IMR-90 (cell line): ENCODE results near the gene FGFBP2.

Experiments used
- BHLHE40 ChIP-seq: fragments of 150-350 bp; IDR thresholded peaks from 2 replicates; pipeline ENCODE4 v1.6.1; 2016; ENCODE audit warnings: mild to moderate bottlenecking, low read depth, low read length
- CHD1 ChIP-seq: IDR thresholded peaks from 2 replicates; pipeline ENCODE4 v1.6.1; 2012; ENCODE audit warnings: low read depth, low read length, improper control_type of control experiment
- FOS ChIP-seq: fragments of 150-350 bp; IDR thresholded peaks from 2 replicates; pipeline ENCODE4 v1.6.1; 2016; ENCODE audit warnings: low read depth, low read length
- MAFK ChIP-seq: IDR thresholded peaks from 2 replicates; pipeline ENCODE4 v1.6.1; 2012; ENCODE audit warnings: low read depth, low read length, improper control_type of control experiment
- MXI1 ChIP-seq: IDR thresholded peaks from 2 replicates; pipeline ENCODE4 v1.6.1; 2012; ENCODE audit warnings: low read depth, mild to moderate bottlenecking, low read length, moderate library complexity, borderline replicate concordance
- NFE2L2 ChIP-seq: fragments of 150-350 bp; IDR thresholded peaks from 2 replicates; pipeline ENCODE4 v1.6.1; 2016; ENCODE audit warnings: low read depth, mild to moderate bottlenecking, low read length
- POLR2A ChIP-seq: IDR thresholded peaks from 2 replicates; pipeline ENCODE4 v1.6.1; 2012; ENCODE audit warnings: mild to moderate bottlenecking, low read depth, low read length
- RAD21 ChIP-seq: IDR thresholded peaks from 2 replicates; pipeline ENCODE4 v1.6.1; 2012; ENCODE audit warnings: low read length, improper control_type of control experiment
- RCOR1 ChIP-seq: IDR thresholded peaks from 2 replicates; pipeline ENCODE4 v1.6.1; 2012; ENCODE audit warnings: mild to moderate bottlenecking, low read length, improper control_type of control experiment; ENCODE audit not compliant: insufficient replicate concordance
- RFX5 ChIP-seq: IDR thresholded peaks from 2 replicates; pipeline ENCODE4 v1.8.0; 2012; ENCODE audit warnings: low read depth, mild to moderate bottlenecking, low read length, moderate library complexity
- SMC3 ChIP-seq: fragments of 150-350 bp; IDR thresholded peaks from 2 replicates; pipeline ENCODE4 v1.6.1; 2016; ENCODE audit warnings: low read depth, mild to moderate bottlenecking, antibody characterized with exemption, low read length, moderate library complexity
- TF ChIP-seq, protein P1 (sequence below): conservative IDR thresholded peaks from 2 replicates; pipeline ENCODE4 v1.5.1; 2012; ENCODE audit warnings: mild to moderate bottlenecking, low read depth, low read length, improper control_type of control experiment
- TF ChIP-seq, protein P2 (sequence below): fragments of 150-350 bp; IDR thresholded peaks from 2 replicates; pipeline ENCODE4 v1.6.1; 2017; ENCODE audit warnings: mild to moderate bottlenecking, antibody characterized with exemption, low read length, low read depth

GRCh38 chr4:15929540-15929939 is 33.4 kb downstream of the FGFBP2 start:
- no peak for TF ChIP-seq POLR2A
- TF ChIP-seq, protein P1, sequence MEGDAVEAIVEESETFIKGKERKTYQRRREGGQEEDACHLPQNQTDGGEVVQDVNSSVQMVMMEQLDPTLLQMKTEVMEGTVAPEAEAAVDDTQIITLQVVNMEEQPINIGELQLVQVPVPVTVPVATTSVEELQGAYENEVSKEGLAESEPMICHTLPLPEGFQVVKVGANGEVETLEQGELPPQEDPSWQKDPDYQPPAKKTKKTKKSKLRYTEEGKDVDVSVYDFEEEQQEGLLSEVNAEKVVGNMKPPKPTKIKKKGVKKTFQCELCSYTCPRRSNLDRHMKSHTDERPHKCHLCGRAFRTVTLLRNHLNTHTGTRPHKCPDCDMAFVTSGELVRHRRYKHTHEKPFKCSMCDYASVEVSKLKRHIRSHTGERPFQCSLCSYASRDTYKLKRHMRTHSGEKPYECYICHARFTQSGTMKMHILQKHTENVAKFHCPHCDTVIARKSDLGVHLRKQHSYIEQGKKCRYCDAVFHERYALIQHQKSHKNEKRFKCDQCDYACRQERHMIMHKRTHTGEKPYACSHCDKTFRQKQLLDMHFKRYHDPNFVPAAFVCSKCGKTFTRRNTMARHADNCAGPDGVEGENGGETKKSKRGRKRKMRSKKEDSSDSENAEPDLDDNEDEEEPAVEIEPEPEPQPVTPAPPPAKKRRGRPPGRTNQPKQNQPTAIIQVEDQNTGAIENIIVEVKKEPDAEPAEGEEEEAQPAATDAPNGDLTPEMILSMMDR, result no peak
- TF ChIP-seq BHLHE40, result no peak
- no peak for TF ChIP-seq RAD21
- no peak for TF ChIP-seq NFE2L2
- no peak for TF ChIP-seq SMC3
- no peak for TF ChIP-seq MAFK
- no peak for TF ChIP-seq RCOR1
- TF ChIP-seq CHD1, result no peak
- TF ChIP-seq RFX5, result no peak
- TF ChIP-seq MXI1, result no peak
- TF ChIP-seq, protein P2, sequence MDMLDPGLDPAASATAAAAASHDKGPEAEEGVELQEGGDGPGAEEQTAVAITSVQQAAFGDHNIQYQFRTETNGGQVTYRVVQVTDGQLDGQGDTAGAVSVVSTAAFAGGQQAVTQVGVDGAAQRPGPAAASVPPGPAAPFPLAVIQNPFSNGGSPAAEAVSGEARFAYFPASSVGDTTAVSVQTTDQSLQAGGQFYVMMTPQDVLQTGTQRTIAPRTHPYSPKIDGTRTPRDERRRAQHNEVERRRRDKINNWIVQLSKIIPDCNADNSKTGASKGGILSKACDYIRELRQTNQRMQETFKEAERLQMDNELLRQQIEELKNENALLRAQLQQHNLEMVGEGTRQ, result no peak
- no peak for TF ChIP-seq FOS
